ENCODE measurements around the gene DNASE1L1. TPM values are rescaled to one million over a fixed set of nuclear protein-coding genes. Genes with fewer than 3 reads are reported as not detected.
A peak's percentile ranks its signal among the peaks of the same experiment; 100 is the strongest.

DNASE1L1 gene
- polyA plus RNA-seq, 1 experiment, result 25.7 TPM

DNA sequence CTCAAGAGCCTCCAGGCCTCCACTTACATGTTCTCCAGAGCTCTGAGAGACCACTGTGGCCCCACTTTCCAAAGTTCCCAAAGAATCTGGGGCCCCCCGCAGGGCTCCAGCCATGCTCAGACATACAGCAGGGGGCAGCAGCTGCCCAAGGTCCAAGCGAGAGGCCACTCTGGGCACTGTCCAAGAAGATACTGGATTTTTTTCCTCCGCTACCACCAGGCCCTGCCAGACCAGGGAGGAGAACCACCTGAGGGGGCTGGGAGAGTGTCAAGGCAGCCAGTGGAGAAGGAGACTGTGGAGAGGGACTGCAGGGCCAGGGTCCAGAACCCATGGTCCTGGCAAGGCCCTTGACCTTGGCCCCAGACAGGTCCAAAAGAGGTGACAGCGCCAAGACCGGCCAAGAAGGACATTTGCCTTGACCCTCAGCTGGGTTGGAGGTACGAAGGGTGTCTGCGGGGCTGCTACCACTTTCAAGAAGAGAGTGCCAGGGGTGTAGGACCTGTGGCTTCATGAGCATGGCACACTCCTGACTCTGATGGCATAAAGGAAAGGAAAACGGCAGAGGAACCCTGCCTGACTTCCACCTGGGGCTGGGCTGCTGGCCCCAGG is 24.7 kb downstream of the DNASE1L1 start:
- Histone ChIP-seq H3K4me3 (ENCODE audit: low read depth, low read length) (no peak overlapping the region), H3K27me3 (ENCODE audit: control insufficient read depth, insufficient read depth, low read length) (no peaks in the 10 kb centered on the region), H3K27ac (ENCODE audit: low read depth, low read length) (no peak overlapping the region), H3K9me3 (ENCODE audit: control insufficient read depth, insufficient read depth, low read length) (no peaks in the 10 kb centered on the region)
- no peak for DNase-seq (ENCODE audit: low read depth, low spot score)
- POLR2A ChIA-PET, result no interaction called here
- TF ChIP-seq, protein P1, sequence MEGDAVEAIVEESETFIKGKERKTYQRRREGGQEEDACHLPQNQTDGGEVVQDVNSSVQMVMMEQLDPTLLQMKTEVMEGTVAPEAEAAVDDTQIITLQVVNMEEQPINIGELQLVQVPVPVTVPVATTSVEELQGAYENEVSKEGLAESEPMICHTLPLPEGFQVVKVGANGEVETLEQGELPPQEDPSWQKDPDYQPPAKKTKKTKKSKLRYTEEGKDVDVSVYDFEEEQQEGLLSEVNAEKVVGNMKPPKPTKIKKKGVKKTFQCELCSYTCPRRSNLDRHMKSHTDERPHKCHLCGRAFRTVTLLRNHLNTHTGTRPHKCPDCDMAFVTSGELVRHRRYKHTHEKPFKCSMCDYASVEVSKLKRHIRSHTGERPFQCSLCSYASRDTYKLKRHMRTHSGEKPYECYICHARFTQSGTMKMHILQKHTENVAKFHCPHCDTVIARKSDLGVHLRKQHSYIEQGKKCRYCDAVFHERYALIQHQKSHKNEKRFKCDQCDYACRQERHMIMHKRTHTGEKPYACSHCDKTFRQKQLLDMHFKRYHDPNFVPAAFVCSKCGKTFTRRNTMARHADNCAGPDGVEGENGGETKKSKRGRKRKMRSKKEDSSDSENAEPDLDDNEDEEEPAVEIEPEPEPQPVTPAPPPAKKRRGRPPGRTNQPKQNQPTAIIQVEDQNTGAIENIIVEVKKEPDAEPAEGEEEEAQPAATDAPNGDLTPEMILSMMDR (IDR thresholded peaks at IDR 0.05; ENCODE audit: low read depth, low read length), result peak; percentile 53
- CTCF ChIA-PET, result interaction anchor here (1.3 to 3.0 kb wide), 2 partner anchors 11 to 247 kb away, joined by 3 to 17 read pairs; no protein-coding TSS in a partner anchor

DNA sequence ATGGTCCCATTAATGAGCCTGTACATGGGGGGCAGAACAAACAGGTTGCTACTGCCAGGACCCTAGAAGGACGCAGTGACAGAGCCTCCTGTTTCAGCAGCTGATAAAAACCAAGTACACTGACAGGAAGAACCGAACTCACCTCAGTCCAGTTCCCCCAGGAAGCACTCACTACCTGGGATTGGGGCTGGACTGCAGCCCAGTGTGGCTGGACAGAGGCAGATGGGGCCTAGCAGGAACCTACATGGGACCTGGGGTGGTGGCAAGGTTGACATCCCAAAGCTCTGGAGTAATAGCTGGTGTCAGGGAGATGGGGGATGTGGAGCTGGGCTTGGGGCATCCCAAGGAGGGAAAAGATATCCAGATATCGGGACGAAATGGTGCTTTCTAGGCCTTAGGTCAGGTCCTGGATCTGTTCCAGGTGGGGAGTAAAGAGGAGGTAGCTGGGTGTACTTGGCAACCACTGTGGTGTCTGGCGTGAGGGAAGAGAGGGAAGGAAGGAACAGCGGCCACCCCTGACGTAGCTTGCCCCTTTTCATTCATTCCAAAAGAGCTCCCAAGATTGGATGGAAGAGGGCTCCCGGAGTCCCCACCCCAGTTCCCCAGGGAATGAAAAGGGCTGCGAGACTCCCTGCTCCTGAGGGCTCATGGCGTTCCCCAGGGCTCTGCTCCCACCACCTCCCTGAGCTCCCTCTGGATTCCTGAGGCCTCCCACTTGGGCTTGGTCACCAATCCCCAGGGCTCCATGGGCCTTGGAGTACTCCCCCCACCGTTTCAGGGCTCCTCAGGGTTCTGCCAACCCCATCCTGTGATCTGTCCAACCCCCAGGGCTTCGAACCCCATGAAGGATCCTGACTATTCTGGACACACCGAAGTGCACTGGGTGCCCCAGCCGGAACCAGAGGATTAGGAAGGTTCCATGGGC is 25.4 kb downstream of the DNASE1L1 start:
- CTCF ChIA-PET, result interaction anchor here (0.6 to 3.0 kb wide), 4 partner anchors 10 to 375 kb away, joined by 3 to 17 read pairs (median 6); no protein-coding TSS in a partner anchor
- no peaks in the 10 kb centered on the region for H3K9me3 ChIP-seq (ENCODE audit: control insufficient read depth, insufficient read depth, low read length)
- H3K27ac ChIP-seq (ENCODE audit: low read depth, low read length), result no peak overlapping the region
- no peaks in the 10 kb centered on the region for H3K27me3 ChIP-seq (ENCODE audit: control insufficient read depth, insufficient read depth, low read length)
- TF ChIP-seq, protein P1 (IDR thresholded peaks at IDR 0.05; ENCODE audit: low read depth, low read length), result no peak
- POLR2A ChIA-PET, result interaction anchor here (0.7 kb wide), 1 partner anchor 13 kb away, joined by 3 read pairs; no protein-coding TSS in a partner anchor
- DNase-seq (ENCODE audit: low read depth, low spot score), result no peak
- H3K4me3 ChIP-seq (ENCODE audit: low read depth, low read length), result no peak overlapping the region

DNA sequence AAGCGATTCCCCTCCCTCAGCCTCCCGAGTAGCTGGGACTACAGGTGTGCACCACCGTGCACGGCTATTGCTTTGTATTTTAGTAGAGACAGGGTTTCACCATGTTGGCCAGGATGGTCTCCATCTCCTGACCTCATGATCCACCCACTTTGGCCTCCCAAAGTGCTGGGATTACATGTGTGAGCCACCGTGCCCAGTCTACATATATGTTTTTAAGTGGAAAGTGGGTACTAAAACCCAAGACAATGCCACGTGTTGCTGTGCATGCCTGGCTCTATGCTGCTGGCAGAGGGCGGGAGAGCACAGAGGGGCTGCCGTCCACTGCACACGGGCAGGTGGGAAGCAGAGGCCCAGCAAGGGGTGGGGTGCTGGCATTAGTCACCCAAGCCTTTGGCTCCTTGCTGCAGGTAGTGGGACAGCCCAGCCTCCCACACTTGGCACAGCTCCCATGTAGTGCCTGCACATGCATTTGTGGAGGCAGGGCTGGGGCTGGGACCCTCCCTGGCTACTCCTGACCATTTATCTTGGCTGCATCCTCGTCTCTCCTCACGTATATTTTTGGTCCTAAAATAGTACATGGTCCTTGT is 26.5 kb downstream of the DNASE1L1 start:
- TF ChIP-seq, protein P1 (IDR thresholded peaks at IDR 0.05; ENCODE audit: low read depth, low read length), result no peak
- POLR2A ChIA-PET, result interaction anchor here (0.7 kb wide), 1 partner anchor 12 kb away, joined by 3 read pairs; no protein-coding TSS in a partner anchor
- DNase-seq (ENCODE audit: low read depth, low spot score), result no peak
- no peak overlapping the region for H3K4me3 ChIP-seq (ENCODE audit: low read depth, low read length)
- no peaks in the 10 kb centered on the region for H3K27me3 ChIP-seq (ENCODE audit: control insufficient read depth, insufficient read depth, low read length)
- no peak overlapping the region for H3K27ac ChIP-seq (ENCODE audit: low read depth, low read length)
- CTCF ChIA-PET, result interaction anchor here (3.0 kb wide), 1 partner anchor 9 kb away, joined by 17 read pairs; no protein-coding TSS in a partner anchor
- no peaks in the 10 kb centered on the region for H3K9me3 ChIP-seq (ENCODE audit: control insufficient read depth, insufficient read depth, low read length)

DNA sequence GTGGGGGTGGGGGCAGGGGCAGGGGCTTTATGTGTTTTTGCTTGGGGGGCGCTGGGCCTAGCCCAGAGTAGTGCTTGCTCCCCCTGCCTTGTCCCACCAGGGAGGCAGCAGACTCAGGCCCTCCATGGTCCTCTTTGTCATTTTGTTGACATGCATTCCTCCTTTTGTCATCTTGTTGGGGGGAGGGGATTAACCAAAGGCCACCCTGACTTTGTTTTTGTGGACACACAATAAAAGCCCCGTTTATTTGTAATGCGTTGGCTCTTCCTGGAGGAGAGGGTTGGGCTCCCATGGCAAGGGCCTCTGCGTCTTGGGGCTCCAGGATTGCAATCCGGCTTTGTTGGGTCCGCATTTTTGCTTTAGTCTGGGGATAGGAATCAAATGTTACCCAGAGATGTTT is 27.8 kb downstream of the DNASE1L1 start:
- no peak for DNase-seq (ENCODE audit: low read depth, low spot score)
- H3K9me3 ChIP-seq (ENCODE audit: control insufficient read depth, insufficient read depth, low read length), result no peaks in the 10 kb centered on the region
- POLR2A ChIA-PET, result interaction anchor here (1.0 kb wide), 1 partner anchor 10 kb away, joined by 5 read pairs; no protein-coding TSS in a partner anchor
- CTCF ChIA-PET, result interaction anchor here (3.0 kb wide), 1 partner anchor 8 kb away, joined by 17 read pairs; no protein-coding TSS in a partner anchor
- no peak overlapping the region for H3K27ac ChIP-seq (ENCODE audit: low read depth, low read length)
- H3K27me3 ChIP-seq (ENCODE audit: control insufficient read depth, insufficient read depth, low read length), result no peaks in the 10 kb centered on the region
- H3K4me3 ChIP-seq (ENCODE audit: low read depth, low read length), result no peak overlapping the region
- TF ChIP-seq, protein P1 (IDR thresholded peaks at IDR 0.05; ENCODE audit: low read depth, low read length), result no peak

All from AG04450 (cell line).